Stomach (tissue), 4 donors: ENCODE data around the gene ITGA7.

ENCODE experiments used
- CTCF ChIP-seq, 7 experiments: fragments of 450-650 bp in 4 of 7; fragments of 200-600 bp in 3 of 7; sonication (generic) in 3 of 7; IDR thresholded peaks; one replicate each; pipeline ENCODE4 v1.5.1; 2016 to 2019; ENCODE audit warnings: antibody characterized with exemption in 7 of 7, control low read depth in 2 of 7, mild to moderate bottlenecking in 1 of 7
- EP300 ChIP-seq: sonication (generic); formaldehyde crosslinking; IDR thresholded peaks from one replicate; pipeline ENCODE4 v1.6.1; 2017; ENCODE audit warnings: antibody characterized with exemption
- POLR2AphosphoS5 ChIP-seq, 3 donors: sonication (generic); formaldehyde crosslinking; IDR thresholded peaks; one replicate each; pipeline ENCODE4 v1.6.1; 2016; ENCODE audit warnings: antibody characterized with exemption in 3 of 3

DNA sequence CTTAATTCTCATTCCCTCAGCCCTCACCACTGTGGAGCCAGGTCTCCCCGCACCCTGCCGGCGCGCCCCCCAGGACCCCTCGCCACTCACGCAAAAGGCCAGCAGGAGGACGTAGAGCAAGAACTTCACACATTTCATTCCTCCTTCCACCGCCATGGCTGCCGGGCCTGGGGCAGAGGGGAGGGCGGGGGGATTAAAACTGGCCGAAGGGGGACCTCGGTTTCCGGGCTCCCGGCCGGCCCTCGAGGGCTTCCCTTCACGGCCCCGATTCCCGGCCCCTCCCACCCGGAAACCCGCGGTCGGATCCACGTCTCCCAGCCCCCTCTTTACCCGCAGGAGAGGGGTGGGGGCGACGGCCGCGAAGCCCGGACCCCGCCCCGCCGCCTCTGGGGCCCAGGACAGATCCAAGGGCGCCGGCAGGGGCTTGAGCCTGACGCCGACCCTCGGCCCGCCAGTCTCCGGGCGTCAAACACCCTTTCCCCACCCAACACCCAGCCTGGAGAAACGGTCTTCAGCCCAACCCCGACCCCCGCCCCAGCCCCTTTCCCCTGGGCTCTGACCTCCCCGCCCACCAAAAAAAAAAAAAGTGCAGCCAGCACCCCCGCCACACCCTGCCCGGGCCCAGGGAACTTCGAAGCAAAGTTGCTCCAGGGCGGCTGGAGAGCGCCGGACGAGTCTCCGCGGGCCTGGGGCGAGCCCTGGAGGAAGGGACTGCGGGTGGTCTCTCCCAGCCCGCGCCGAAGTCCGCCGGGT is 20.7 kb upstream of the ITGA7 start:
- TF ChIP-seq CTCF (IDR thresholded peaks at IDR 0.05) (no peak), EP300 (no peak), POLR2AphosphoS5 (IDR thresholded peaks at IDR 0.05) (no peak)
